NCI-H2029 (cell line): ENCODE results near the gene PPM1B.
"Not testable (repeated sequence)": the region's sequence is repeated elsewhere in the genome, so short reads cannot be mapped to it uniquely, and the experiment has no call there.

ENCODE experiments used
- DNase-seq: peaks from one replicate; lab custom pipeline; 2025; lab: John Stamatoyannopoulos, UW

Gene PPM1B

DNA sequence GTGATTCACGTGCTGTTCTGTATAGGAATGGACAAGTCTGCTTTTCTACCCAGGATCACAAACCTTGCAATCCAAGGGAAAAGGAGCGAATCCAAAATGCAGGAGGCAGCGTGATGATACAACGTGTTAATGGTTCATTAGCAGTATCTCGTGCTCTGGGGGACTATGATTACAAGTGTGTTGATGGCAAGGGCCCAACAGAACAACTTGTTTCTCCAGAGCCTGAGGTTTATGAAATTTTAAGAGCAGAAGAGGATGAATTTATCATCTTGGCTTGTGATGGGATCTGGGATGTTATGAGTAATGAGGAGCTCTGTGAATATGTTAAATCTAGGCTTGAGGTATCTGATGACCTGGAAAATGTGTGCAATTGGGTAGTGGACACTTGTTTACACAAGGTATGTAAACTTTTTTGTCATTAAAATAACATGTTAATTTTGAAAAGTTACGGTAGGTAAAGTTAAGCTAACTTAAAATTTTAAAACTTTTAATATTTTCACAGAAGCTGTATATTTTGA lies 33.0 kb downstream of the PPM1B start:
- no peak for DNase-seq

- no peak for DNase-seq
Measured at GRCh38 chr2:44203542-44203941, 34.9 kb downstream of the PPM1B start.

DNA sequence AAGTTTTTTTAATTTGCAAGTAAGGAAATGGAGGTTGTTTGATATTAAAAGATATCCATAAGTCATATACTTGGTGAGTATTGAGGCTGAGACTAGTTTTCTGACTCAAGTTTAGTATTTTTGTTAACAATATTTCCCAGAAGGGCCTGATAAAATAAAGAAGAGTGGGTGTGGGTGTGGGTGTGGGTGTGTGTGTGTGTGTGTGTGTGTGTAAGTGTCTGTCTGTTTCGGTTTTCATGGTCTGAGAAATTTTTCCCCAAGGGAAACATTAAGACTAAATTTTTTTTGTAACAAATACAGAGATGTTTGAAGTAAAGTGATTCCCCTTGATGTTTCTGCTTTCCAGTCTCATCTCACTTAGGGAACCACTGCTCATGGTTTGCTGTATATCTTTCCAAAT lies 36.5 kb downstream of the PPM1B start:
- DNase-seq: no peak

DNA sequence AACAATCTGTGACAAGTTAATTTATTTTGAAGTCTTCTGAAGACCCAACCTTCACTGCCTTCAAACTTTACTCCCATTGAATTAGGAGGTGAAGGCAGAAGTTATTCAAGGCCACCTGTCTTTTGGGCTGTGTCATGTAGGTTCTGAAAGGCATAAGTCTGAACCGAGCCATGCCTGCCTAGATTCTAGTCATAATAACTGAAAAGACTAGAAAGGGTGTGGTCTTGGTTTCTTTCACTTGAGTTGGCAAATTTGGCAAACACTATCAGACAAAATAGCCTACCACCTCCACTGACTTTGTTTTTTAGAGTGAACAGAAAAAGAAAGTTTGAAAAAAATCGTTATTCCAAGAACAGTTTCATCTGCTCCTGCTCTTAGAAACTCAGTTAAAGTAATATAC lies 38.4 kb downstream of the PPM1B start:
- no peak for DNase-seq

GRCh38 chr2:44207648-44208047 lies 39.0 kb downstream of the PPM1B start:
- not testable (repeated sequence) for DNase-seq

- no peak for DNase-seq
Measured at GRCh38 chr2:44210362-44210761, 41.7 kb downstream of the PPM1B start.

DNA sequence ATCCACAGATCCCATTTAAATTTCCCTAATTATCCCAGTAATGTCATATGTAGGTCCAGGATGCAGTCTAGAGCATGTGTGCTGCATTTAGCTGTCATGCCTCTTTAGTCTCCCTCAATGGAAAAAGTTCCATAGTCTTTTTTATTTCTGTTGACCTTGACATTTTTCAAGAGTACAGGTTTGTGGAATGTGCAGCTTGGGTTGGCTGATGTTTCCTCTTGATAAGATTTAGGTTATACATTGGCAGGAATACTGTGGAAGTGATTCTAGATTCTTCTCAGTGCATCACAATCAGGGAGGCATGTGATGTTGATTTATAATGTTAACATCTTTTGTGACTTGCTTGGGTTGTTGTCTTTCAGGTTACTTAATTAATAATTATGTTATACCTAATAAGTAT lies 42.5 kb downstream of the PPM1B start:
- DNase-seq: no peak

GRCh38 chr2:44212302-44212701 lies 43.6 kb downstream of the PPM1B start:
- DNase-seq: no peak

GRCh38 chr2:44215827-44216226 lies 47.2 kb downstream of the PPM1B start:
- DNase-seq: no peak

GRCh38 chr2:44218771-44219170 lies 50.1 kb downstream of the PPM1B start:
- DNase-seq: no peak

- DNase-seq: no peak
Measured at GRCh38 chr2:44226753-44227152, 58.1 kb downstream of the PPM1B start.

DNA sequence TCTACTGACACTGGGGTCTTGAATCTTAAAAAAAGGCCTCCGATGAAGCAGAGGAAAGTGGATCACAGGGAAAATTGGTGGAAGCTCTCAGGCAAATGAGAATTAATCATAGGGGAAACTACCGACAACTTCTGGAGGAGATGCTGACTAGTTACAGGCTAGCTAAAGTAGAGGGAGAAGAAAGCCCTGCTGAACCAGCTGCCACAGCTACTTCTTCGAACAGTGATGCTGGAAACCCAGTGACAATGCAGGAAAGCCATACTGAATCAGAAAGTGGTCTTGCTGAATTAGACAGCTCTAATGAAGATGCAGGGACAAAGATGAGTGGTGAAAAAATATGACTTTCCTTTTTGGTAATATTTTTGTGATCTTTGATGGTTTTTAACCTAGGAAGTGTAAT lies 61.7 kb downstream of the PPM1B start:
- no peak for DNase-seq

GRCh38 chr2:44233450-44234128 lies 64.9 kb downstream of the PPM1B start:
- DNase-seq: peak; percentile 4

DNA sequence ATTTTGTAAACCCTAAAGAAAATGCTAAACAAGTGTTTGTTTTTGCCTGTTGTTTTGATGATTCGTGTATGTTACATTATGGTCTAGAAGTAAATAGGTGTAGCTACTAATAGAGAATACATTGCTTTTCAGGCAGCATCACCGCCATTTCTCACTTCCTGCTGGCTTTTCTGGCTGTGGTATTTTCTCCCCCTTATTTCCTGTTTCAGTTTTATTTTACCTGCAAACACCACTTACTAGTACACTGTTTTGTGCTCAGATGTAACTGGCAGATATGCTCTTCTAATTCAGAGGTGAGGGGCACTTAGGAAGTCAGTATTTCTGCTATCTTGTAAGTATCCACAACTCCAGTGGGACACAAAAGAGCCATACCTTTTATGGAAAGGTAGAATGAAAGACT lies 68.5 kb downstream of the PPM1B start:
- no peak for DNase-seq

DNA sequence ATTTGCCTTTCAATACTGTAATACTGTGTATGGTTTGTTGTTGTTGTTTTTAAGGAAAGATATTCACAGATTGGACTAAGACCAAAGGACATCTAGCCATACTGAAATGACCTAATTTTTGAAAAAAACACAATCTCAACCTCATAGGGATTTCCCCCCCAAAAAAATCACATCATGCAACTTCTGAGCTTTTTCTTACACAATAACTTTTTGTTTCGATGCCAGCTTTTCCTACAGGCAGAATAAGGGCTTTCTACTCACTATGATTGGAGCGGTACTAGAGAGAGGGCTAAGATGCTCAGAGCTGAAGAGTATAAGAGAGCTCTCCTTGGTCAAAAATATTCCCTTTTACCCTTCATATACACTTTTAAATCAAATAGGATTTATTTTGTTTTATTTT lies 74.2 kb downstream of the PPM1B start:
- no peak for DNase-seq

GRCh38 chr2:44244135-44244871 lies 75.6 kb downstream of the PPM1B start:
- DNase-seq: peak; percentile 93

GRCh38 chr2:44245083-44245861 lies 76.6 kb downstream of the PPM1B start:
- DNase-seq: peak; percentile 37

GRCh38 chr2:44246436-44246835 lies 77.8 kb downstream of the PPM1B start:
- DNase-seq: no peak

GRCh38 chr2:44246840-44247369 lies 78.2 kb downstream of the PPM1B start:
- no peak for DNase-seq

- no peak for DNase-seq
Measured at GRCh38 chr2:44247924-44248323, 79.2 kb downstream of the PPM1B start.

GRCh38 chr2:44249269-44249668 lies 80.6 kb downstream of the PPM1B start:
- not testable (repeated sequence) for DNase-seq

DNA sequence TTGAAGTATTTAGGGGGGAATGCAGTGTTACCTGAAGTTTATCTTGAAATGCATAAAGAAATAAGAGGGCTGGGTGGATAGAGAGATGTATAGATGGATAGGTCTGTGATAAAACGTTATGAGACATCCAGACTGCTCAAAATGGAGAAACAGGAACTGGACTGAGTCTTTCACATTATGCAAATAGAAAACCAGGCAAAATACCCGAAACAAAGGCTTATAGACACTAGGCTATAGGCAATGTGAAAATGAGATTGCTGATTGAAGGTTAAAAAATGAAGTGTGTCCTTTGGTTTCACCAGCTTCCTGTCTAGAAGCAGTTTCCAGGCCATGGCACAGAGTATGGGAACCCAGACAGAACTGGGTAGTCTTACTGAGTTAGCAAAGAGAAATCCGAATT lies 81.7 kb downstream of the PPM1B start:
- DNase-seq: no peak
